HUES6 (cell line): ENCODE measurements around the gene PRKG1.

ENCODE experiments used
- H3K27ac ChIP-seq: 2 replicates; pipeline ENCODE4 v1.7.0; 2013; ENCODE audit warnings: low read depth, mild to moderate bottlenecking, low read length, inconsistent platforms
- H3K27me3 ChIP-seq: 2 replicates; pipeline ENCODE4 v1.6.1; 2013; ENCODE audit warnings: low read length; ENCODE audit not compliant: control insufficient read depth, insufficient read depth
- H3K36me3 ChIP-seq: 2 replicates; pipeline ENCODE4 v1.6.1; 2013; ENCODE audit warnings: low read length; ENCODE audit not compliant: control insufficient read depth, insufficient read depth
- H3K4me1 ChIP-seq: 2 replicates; pipeline ENCODE4 v1.6.1; 2013; ENCODE audit warnings: low read length; ENCODE audit not compliant: control insufficient read depth, insufficient read depth
- H3K4me3 ChIP-seq: 2 replicates; pipeline ENCODE4 v1.5.1; 2013; ENCODE audit warnings: low read depth, low read length
- H3K9ac ChIP-seq: one replicate; pipeline ENCODE4 v1.6.1; 2013; ENCODE audit warnings: mild to moderate bottlenecking, low read length
- H3K9me3 ChIP-seq: 2 replicates; pipeline ENCODE4 v1.6.1; 2013; ENCODE audit warnings: low read depth, low read length; ENCODE audit not compliant: control insufficient read depth, insufficient read depth

Gene PRKG1

DNA sequence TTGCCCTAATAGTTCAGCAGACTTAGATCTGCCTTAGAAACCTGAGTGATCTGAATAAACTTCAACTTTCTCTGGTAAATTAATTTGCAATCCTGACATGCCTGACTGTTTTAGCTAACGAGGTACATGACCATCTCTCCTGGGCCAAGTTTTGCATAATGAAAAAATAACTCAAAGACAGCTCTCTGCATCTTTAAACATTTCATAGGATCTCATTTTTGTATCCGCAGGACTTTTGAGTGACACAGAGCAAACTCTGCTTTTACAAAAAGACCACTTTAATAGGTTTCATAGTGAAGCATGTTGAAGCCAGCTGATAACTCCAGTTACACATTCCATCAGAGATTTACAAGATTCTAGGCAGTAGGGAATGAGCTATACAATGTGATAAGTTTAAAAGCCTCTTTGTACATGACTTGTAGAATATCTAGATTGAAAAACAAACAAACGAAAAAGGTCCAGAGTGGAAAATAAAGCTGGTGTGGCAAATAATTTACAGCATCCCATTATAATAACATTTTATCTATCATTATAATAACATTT lies 2.1 kb downstream of the PRKG1 start:
- peaks cover 36% of the 10 kb centered on the region for H3K27me3 ChIP-seq
- peaks cover 37% of the 10 kb centered on the region for H3K4me1 ChIP-seq

DNA sequence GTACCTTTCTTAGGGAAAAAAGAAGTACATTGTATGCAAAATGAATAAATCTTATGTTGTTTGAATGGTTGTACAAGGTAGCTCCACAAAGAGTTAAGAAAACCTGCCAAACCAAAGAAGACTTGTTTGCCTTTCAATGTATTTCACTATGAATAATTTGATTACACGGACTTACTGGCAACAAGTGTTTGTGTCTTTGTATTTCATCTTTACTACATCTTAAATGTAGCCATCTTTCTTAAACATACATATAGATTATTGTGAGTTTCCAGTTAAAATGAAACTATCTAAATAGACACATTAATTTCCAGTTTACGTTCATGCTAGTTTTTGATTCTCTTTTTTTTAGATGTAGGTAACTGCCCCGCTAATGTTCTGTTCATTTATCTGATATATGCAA lies 2.8 kb downstream of the PRKG1 start:
- Histone ChIP-seq H3K27ac (no peak overlapping the region), H3K36me3 (no peaks in the 10 kb centered on the region), H3K4me1 (peaks cover 39% of the 10 kb centered on the region), H3K9me3 (no peaks in the 10 kb centered on the region), H3K9ac (no peak overlapping the region), H3K4me3 (no peak overlapping the region), H3K27me3 (peaks cover 36% of the 10 kb centered on the region)

More for the DNA sequence above, 2.1 kb downstream of the PRKG1 start:
- no peak overlapping the region for H3K27ac ChIP-seq
- peak overlapping the region; percentile 89; the same call in 1 of the 2 replicates for H3K4me3 ChIP-seq
- no peaks in the 10 kb centered on the region for H3K36me3 ChIP-seq
- H3K9ac ChIP-seq: no peak overlapping the region
- H3K9me3 ChIP-seq: no peaks in the 10 kb centered on the region

DNA sequence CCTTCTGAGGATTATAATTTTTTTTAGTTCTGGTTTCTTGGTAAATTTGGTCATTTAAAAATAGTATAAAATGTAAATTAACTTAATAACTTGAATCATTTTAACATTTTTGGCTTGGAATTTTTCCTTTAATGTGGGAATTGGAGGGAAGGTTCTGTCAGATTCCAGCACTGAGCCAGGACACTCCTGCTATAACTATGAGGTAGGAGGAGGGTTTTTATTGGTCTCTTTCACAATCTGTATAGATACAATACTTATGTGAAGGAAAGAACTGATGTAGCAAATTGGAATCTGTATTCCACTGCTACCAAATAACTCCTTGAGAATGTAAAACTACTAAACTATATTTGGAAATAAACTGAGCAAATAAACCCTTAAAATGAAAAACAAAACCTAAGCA lies 3.2 kb downstream of the PRKG1 start:
- peaks cover 32% of the 10 kb centered on the region for H3K27me3 ChIP-seq
- H3K9ac ChIP-seq: no peak overlapping the region
- no peak overlapping the region for H3K27ac ChIP-seq
- H3K36me3 ChIP-seq: no peaks in the 10 kb centered on the region
- no peak overlapping the region for H3K4me3 ChIP-seq
- H3K4me1 ChIP-seq: peaks cover 39% of the 10 kb centered on the region
- H3K9me3 ChIP-seq: no peaks in the 10 kb centered on the region

DNA sequence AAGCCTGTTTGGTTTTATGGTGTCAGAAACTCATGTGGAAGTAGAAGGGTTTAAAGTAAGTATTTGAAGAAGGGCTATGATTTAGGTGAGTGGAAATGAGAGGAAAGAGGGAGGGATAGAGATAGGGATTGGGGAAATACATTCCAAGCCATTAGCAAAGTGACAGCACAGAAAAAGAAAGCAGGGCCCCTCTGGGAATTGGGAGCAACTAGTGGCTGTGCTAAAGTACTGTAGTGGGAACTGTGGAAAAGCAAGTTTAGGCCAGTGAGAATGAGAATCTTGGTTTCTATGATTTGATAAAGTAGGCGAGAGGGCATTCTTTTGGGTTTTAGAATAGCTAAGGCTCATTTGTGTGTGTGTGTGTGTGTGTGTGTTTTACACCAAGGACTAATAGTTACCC lies 5.0 kb downstream of the PRKG1 start:
- Histone ChIP-seq H3K27me3 (peaks cover 20% of the 10 kb centered on the region), H3K27ac (no peak overlapping the region), H3K4me3 (peak overlapping the region; percentile 5; the same call in 1 of the 2 replicates), H3K4me1 (peaks cover 47% of the 10 kb centered on the region), H3K36me3 (no peaks in the 10 kb centered on the region), H3K9ac (no peak overlapping the region), H3K9me3 (no peaks in the 10 kb centered on the region)

DNA sequence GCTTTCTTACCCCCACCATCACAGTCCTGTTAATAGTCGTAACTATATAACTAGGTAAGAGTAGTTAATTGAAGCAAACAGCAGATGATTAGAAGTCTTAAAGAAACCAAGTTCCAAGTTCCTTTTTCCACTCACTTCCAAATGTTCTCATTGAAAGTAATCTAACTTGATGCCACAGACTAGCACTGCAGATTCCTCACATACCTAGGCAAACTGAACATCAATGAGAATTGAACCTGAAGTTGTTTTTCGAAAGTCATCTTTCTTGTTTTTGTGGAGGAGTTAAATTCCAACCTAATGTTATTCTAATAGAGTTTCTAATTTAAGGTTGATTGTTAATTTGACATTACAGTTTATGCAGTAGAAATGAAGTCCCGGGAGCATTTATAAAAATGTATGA lies 5.5 kb downstream of the PRKG1 start:
- H3K36me3 ChIP-seq: no peaks in the 10 kb centered on the region
- H3K27me3 ChIP-seq: peaks cover 16% of the 10 kb centered on the region
- peaks cover 47% of the 10 kb centered on the region for H3K4me1 ChIP-seq
- H3K9me3 ChIP-seq: no peaks in the 10 kb centered on the region
- no peak overlapping the region for H3K27ac ChIP-seq
- H3K9ac ChIP-seq: no peak overlapping the region
- H3K4me3 ChIP-seq: peak overlapping the region; percentile 5; the same call in 1 of the 2 replicates

DNA sequence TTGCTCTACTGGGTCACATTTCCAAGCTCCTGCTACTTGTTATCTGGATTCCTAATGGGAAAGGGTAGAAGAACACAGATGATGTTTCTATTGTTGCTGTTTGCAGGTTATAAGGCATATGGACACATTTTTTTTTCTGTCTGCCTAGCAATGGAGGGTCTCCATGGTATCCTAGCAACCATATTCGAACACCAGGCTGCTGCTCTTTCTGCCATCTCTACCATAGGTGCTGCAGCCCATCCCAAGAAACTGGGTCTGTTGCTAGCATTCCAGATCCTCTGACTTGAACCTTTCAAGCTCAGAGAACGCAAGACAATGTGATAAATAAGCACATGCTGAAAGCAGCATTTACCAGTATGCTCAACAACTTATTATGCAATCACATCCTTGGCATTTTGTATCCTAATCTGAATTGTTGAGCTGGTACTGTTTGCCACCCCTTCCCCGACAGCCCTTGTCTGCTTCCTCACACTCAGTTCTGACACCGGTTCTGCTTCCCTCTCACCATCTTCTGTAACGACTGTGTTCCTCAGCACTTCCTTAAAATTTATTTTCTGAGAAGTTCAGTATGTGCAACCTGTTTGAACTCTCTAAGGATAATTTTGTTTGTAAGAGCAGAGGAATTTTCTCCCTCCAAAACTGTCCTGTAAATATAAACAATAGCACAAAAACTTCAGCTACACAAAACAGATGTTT lies 6.2 kb downstream of the PRKG1 start:
- Histone ChIP-seq H3K27me3 (peaks cover 10% of the 10 kb centered on the region), H3K4me1 (peaks cover 41% of the 10 kb centered on the region), H3K4me3 (no peak overlapping the region)

DNA sequence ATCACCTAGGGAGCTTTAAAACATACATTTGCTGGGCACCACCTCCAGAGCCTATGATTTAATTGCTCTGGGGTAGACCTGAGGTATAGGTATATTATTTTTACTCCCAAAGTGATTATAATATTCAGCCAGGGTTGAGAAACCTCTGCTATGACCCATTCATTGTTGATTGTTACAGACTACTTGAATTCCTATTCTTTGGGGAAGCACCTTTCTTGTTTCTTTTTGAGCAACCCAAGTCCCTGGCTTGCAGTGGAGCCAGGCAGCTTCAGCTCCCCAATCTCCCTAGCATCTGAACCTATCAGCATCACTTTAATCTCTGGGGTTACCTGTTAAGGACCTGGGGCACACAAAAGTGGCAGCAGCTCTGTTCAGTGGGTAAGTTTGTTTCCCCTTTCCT lies 8.6 kb downstream of the PRKG1 start:
- Histone ChIP-seq H3K27ac (no peak overlapping the region), H3K36me3 (no peaks in the 10 kb centered on the region), H3K4me3 (0 out of 2 replicates have a peak overlapping the region, but pooled peaks have one; percentile 4), H3K4me1 (peaks cover 36% of the 10 kb centered on the region), H3K9me3 (no peaks in the 10 kb centered on the region), H3K27me3 (no peaks in the 10 kb centered on the region), H3K9ac (no peak overlapping the region)

More for the DNA sequence above, 6.2 kb downstream of the PRKG1 start:
- no peak overlapping the region for H3K9ac ChIP-seq
- H3K9me3 ChIP-seq: no peaks in the 10 kb centered on the region
- H3K36me3 ChIP-seq: no peaks in the 10 kb centered on the region
- 0 out of 2 replicates have a peak overlapping the region, but pooled peaks have one; percentile 3 for H3K27ac ChIP-seq

DNA sequence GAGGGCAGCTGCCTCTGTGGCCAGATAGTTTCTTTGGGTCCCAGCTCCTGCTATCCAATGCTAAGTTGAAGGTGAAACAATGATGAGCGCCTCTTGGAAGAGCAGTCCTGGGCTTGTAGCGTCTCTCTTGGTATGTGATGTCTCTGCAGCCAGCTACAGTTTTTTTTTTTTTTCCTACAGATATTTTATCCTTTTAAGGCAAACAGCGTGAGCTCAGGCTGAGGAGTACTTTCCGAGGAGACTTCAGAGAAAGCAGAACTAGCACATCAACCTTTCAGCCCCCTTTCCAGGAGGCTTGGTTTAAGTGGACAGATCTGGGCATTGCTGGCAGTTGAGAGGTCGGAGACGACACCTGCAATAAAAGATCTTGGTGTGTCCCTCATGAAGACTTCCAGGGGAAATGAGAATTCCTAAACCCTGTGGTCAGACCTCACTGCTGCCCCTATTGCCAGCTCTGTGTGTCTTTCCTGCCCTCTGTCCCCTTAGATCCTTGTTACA lies 9.1 kb downstream of the PRKG1 start:
- Histone ChIP-seq H3K27me3 (no peaks in the 10 kb centered on the region), H3K4me1 (peaks cover 36% of the 10 kb centered on the region), H3K36me3 (no peaks in the 10 kb centered on the region), H3K9me3 (no peaks in the 10 kb centered on the region), H3K9ac (no peak overlapping the region), H3K27ac (no peak overlapping the region), H3K4me3 (peak overlapping the region; percentile 4; the same call in 1 of the 2 replicates)

DNA sequence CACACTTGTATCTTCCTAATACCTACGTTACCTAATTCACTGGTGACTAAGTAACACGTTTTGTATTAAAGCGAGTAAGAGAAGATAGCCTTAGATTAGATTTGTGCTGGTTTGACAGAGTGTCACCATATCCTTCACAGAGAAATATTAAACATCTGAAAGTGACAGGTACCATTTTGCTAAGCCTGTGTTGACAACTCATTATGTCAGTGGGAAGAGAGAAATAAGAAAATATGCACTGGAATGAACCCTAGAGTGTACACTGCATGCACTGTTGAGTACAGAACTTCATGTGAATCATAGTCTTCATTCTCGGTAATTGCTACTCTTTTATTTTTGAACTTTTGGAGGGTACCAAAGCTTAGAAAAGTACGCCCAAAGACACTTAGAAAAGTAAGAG lies 10.9 kb downstream of the PRKG1 start:
- no peak overlapping the region for H3K9ac ChIP-seq
- no peaks in the 10 kb centered on the region for H3K9me3 ChIP-seq
- H3K27me3 ChIP-seq: no peaks in the 10 kb centered on the region
- no peak overlapping the region for H3K4me3 ChIP-seq
- no peak overlapping the region for H3K27ac ChIP-seq
- peaks cover 22% of the 10 kb centered on the region for H3K4me1 ChIP-seq
- H3K36me3 ChIP-seq: no peaks in the 10 kb centered on the region

DNA sequence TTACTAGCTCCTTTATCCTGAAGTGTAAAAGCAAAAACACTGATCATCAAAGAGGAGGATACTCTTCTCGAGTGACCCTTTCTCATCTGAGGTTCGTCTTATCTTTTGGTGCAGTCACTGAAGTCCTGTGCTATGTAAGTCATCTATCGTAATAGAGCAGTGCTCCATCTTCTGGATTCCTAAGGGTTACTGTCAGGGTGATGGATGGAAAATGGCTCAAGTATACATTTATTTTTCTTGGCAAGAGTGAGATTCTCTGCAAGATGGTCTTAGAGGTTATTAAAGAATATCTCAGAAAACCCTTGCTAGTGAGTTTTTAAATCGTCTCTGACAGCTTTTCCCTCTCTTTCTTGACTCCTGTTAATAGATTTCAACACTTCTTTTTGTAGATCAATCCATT lies 12.4 kb downstream of the PRKG1 start:
- peaks cover 12% of the 10 kb centered on the region for H3K4me1 ChIP-seq
- H3K9ac ChIP-seq: no peak overlapping the region
- no peaks in the 10 kb centered on the region for H3K27me3 ChIP-seq
- H3K27ac ChIP-seq: no peak overlapping the region
- H3K9me3 ChIP-seq: no peaks in the 10 kb centered on the region
- no peaks in the 10 kb centered on the region for H3K36me3 ChIP-seq
- H3K4me3 ChIP-seq: no peak overlapping the region

DNA sequence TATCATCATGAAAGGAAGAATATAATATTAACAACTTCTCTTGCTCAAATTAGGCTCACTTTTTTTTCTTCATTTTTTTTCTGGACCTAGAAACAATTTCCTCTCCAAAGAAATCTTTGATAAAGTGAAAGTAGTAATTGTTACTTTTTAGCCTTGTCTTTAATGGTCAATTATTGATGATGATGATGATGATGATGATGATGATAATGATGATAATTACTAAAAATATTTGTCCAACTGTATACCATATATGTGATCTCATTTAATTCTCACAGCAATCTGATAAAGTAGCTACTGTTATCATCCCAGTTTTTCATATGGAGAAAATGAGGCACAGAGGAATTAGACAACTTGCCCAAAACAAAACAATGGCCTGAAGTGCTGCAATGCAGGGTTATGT lies 12.8 kb downstream of the PRKG1 start:
- Histone ChIP-seq H3K27ac (no peak overlapping the region), H3K4me3 (no peak overlapping the region), H3K27me3 (no peaks in the 10 kb centered on the region), H3K9ac (no peak overlapping the region), H3K36me3 (no peaks in the 10 kb centered on the region), H3K4me1 (peaks cover 12% of the 10 kb centered on the region), H3K9me3 (no peaks in the 10 kb centered on the region)
